PC-3 (cell line): Measurements from ENCODE around the gene PRKN. TPM values are rescaled to one million over a fixed set of nuclear protein-coding genes. Genes with fewer than 3 reads are reported as not detected.
A peak's percentile ranks its signal among the peaks of the same experiment; 100 is the strongest.

Experiments
- ATAC-seq: fragments of 200-7000 bp; cut with Tn5 transposase; 2 replicates; pipeline ENCODE4 v1.9.1; 2020; ENCODE audit warnings: mild to moderate bottlenecking, moderate library complexity
- BruUV-seq: library from RNA; stranded (reverse); fragments of 400-500 nt; replicated peaks from 2 replicates; lab custom pipeline; 2021; lab: Mats Ljungman, UMichigan
- CTCF ChIA-PET: fragments of 300-600 bp; sonication (Branson Sonifier 250); formaldehyde crosslinking; loops from one replicate; lab custom pipeline; 2022; ENCODE audit warnings: antibody characterized with exemption; lab: Charles Lee
- POLR2A ChIA-PET: fragments of 300-600 bp; sonication (Branson Sonifier 250); formaldehyde crosslinking; loops from one replicate; lab custom pipeline; 2022; ENCODE audit warnings: antibody characterized with exemption; ENCODE audit not compliant: unreplicated experiment; lab: Charles Lee
- DNase-seq: peaks from one replicate; pipeline ENCODE4 v3.0.0-alpha.2; 2015
- H2AFZ ChIP-seq: fragments of 300-600 bp; sonication (generic); 2 replicates; pipeline ENCODE4 v1.6.0; 2016; ENCODE audit warnings: antibody characterized with exemption, low read length
- H3F3A ChIP-seq: fragments of 300-600 bp; sonication (generic); one replicate; pipeline ENCODE4 v1.6.0; 2017; ENCODE audit warnings: antibody characterized with exemption, low read length, control low read depth, mild to moderate bottlenecking; ENCODE audit not compliant: unreplicated experiment
- H3K27ac ChIP-seq: fragments of 300-600 bp; sonication (generic); 2 replicates; pipeline ENCODE4 v1.5.1; 2016; ENCODE audit warnings: mild to moderate bottlenecking, low read length
- H3K27me3 ChIP-seq: fragments of 300-600 bp; sonication (generic); 2 replicates; pipeline ENCODE4 v1.6.1; 2016; ENCODE audit warnings: low read length, mixed read lengths
- H3K36me3 ChIP-seq: fragments of 300-600 bp; sonication (generic); 2 replicates; pipeline ENCODE4 v1.6.1; 2016; ENCODE audit warnings: low read depth, mixed run types, low read length, mixed read lengths
- H3K4me1 ChIP-seq: fragments of 300-600 bp; sonication (generic); 2 replicates; pipeline ENCODE4 v1.5.1; 2016; ENCODE audit warnings: low read length; ENCODE audit not compliant: insufficient read depth
- H3K4me2 ChIP-seq: fragments of 300-600 bp; sonication (generic); 2 replicates; pipeline ENCODE4 v1.6.0; 2016; ENCODE audit warnings: low read length
- H3K4me3 ChIP-seq: fragments of 300-600 bp; sonication (generic); 2 replicates; pipeline ENCODE4 v1.5.1; 2016; ENCODE audit warnings: mild to moderate bottlenecking, low read length, mixed read lengths
- H3K79me2 ChIP-seq: fragments of 300-600 bp; sonication (generic); 2 replicates; pipeline ENCODE4 v1.6.1; 2017; ENCODE audit warnings: low read length, mixed read lengths
- H3K9ac ChIP-seq: fragments of 300-600 bp; sonication (generic); 2 replicates; pipeline ENCODE4 v1.6.0; 2016; ENCODE audit warnings: mild to moderate bottlenecking, low read length
- H3K9me2 ChIP-seq: fragments of 300-600 bp; sonication (generic); replicated peaks from 2 replicates; pipeline ENCODE4 v1.6.1; 2016; ENCODE audit warnings: mixed run types, low read length, mixed read lengths
- H3K9me3 ChIP-seq: fragments of 300-600 bp; sonication (generic); 2 replicates; pipeline ENCODE4 v1.6.1; 2016; ENCODE audit warnings: low read length, mixed read lengths
- H4K20me1 ChIP-seq: fragments of 300-600 bp; sonication (generic); 2 replicates; pipeline ENCODE4 v1.6.1; 2016; ENCODE audit warnings: low read length, mixed read lengths
- EZH2 ChIP-seq: fragments of 300-600 bp; sonication (generic); IDR thresholded peaks from one replicate; pipeline ENCODE4 v1.6.1; 2017; ENCODE audit warnings: antibody characterized with exemption, mild to moderate bottlenecking, low read length; ENCODE audit not compliant: unreplicated experiment
- EZH2phosphoT487 ChIP-seq: fragments of 300-600 bp; sonication (generic); IDR thresholded peaks from 2 replicates; pipeline ENCODE4 v1.6.1; 2018; ENCODE audit warnings: mild to moderate bottlenecking, antibody characterized with exemption, low read length, borderline replicate concordance
- intact Hi-C: fragments of 100-400 bp; cut with micrococcal nuclease; formaldehyde crosslinking; loops from 2 replicates; pipeline ENCODE4 v1.9.0; 2023
- total RNA-seq: library from RNA; depleted of rRNA; stranded (reverse); fragments of >200 nt; gene quantifications from 2 replicates; pipeline ENCODE4 v1.2.3, GENCODE V29; 2014
- TF ChIP-seq, protein P1 (sequence below): fragments of 300-600 bp; sonication (generic); conservative IDR thresholded peaks from 2 replicates; pipeline ENCODE4 v1.5.1; 2017; ENCODE audit warnings: antibody characterized with exemption, low read depth, mild to moderate bottlenecking, low read length

Gene PRKN
- total RNA-seq, 1 experiment from 2014 or later: not detected

DNA sequence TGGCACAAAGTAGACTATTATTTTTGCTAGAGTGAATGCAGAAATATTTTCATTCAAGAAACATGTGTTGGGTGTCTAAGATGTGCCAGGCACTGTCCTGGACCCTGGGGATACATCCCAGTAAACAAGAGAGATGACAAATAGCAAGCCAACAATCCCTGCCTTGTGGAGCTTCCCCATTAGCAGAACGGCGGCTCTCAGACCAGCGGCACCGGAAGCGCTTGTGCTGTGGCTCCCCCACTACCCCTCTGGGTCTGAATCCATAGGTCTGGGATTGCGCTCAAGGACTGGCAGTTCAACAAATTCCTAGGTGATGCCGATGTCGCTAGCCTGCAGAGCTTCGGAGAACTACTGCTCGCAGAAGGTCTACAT lies 1355.2 kb downstream of the PRKN start:
- Histone ChIP-seq H3K4me3 (no peak overlapping the region), H4K20me1 (no peaks in the 10 kb centered on the region), H3K9me3 (no peaks in the 10 kb centered on the region), H3K9ac (no peak overlapping the region), H3F3A (no peaks in the 10 kb centered on the region), H3K27ac (no peak overlapping the region), H3K9me2 (no peaks in the 10 kb centered on the region), H3K27me3 (no peaks in the 10 kb centered on the region), H3K79me2 (no peaks in the 10 kb centered on the region), H2AFZ (no peak overlapping the region), H3K4me2 (no peak overlapping the region), H3K36me3 (no peaks in the 10 kb centered on the region; the same call in 1 of the 2 replicates), H3K4me1 (peaks cover 21% of the 10 kb centered on the region)
- ChIA-PET CTCF (no interaction called here), POLR2A (no interaction called here)
- TF ChIP-seq EZH2phosphoT487 (no peak), EZH2 (no peak)
- TF ChIP-seq, protein P1, sequence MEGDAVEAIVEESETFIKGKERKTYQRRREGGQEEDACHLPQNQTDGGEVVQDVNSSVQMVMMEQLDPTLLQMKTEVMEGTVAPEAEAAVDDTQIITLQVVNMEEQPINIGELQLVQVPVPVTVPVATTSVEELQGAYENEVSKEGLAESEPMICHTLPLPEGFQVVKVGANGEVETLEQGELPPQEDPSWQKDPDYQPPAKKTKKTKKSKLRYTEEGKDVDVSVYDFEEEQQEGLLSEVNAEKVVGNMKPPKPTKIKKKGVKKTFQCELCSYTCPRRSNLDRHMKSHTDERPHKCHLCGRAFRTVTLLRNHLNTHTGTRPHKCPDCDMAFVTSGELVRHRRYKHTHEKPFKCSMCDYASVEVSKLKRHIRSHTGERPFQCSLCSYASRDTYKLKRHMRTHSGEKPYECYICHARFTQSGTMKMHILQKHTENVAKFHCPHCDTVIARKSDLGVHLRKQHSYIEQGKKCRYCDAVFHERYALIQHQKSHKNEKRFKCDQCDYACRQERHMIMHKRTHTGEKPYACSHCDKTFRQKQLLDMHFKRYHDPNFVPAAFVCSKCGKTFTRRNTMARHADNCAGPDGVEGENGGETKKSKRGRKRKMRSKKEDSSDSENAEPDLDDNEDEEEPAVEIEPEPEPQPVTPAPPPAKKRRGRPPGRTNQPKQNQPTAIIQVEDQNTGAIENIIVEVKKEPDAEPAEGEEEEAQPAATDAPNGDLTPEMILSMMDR: no peak
- BruUV-seq: no TSS peak
- intact Hi-C loops: loop anchor here (5.0 to 10.0 kb wide), 3 partner anchors 100 to 850 kb away; partner anchors contain the start of genes AGPAT4 and MAP3K4
- ATAC-seq: no peak
- no peak for DNase-seq

GRCh38 chr6:161370880-161371279 lies 1356.7 kb downstream of the PRKN start:
- no peak overlapping the region for H3K4me2 ChIP-seq
- intact Hi-C loops: loop anchor here (2.0 to 10.0 kb wide), 4 partner anchors 99 to 849 kb away; partner anchors contain the start of genes AGPAT4 and MAP3K4
- H3K9me2 ChIP-seq: no peaks in the 10 kb centered on the region
- H2AFZ ChIP-seq: no peak overlapping the region
- H3K4me3 ChIP-seq: no peak overlapping the region
- H3K79me2 ChIP-seq: no peaks in the 10 kb centered on the region
- no peak overlapping the region for H3K9ac ChIP-seq
- H3K36me3 ChIP-seq: no peaks in the 10 kb centered on the region; the same call in 1 of the 2 replicates
- H3K9me3 ChIP-seq: no peaks in the 10 kb centered on the region
- BruUV-seq: no TSS peak
- peak; percentile 58 for ATAC-seq
- H4K20me1 ChIP-seq: no peaks in the 10 kb centered on the region
- DNase-seq: peak; percentile 75
- H3K27me3 ChIP-seq: no peaks in the 10 kb centered on the region
- H3K4me1 ChIP-seq: peaks cover 21% of the 10 kb centered on the region
- H3F3A ChIP-seq: no peaks in the 10 kb centered on the region
- 0 out of 2 replicates have a peak overlapping the region, but pooled peaks have one; percentile 28 for H3K27ac ChIP-seq
- TF ChIP-seq, protein P1: peak; percentile 84
- no peak for TF ChIP-seq EZH2phosphoT487
- ChIA-PET POLR2A (no interaction called here), CTCF (interaction anchor here (0.6 to 1.2 kb wide), 7 partner anchors 97 to 440 kb away, joined by 3 to 7 read pairs (median 4); partner anchors contain the start of gene AGPAT4)

GRCh38 chr6:161369339-161369738 lies 1358.2 kb downstream of the PRKN start:
- Histone ChIP-seq H3K4me2 (peak overlapping the region; percentile 28; the same call in 1 of the 2 replicates), H3K27me3 (no peaks in the 10 kb centered on the region), H2AFZ (peak overlapping the region; percentile 77), H3F3A (no peaks in the 10 kb centered on the region), H3K9me3 (no peaks in the 10 kb centered on the region), H4K20me1 (no peaks in the 10 kb centered on the region), H3K4me1 (peaks cover 15% of the 10 kb centered on the region), H3K36me3 (no peaks in the 10 kb centered on the region; the same call in 1 of the 2 replicates), H3K9me2 (no peaks in the 10 kb centered on the region), H3K9ac (peak overlapping the region; percentile 36; the same call in 1 of the 2 replicates), H3K79me2 (no peaks in the 10 kb centered on the region), H3K27ac (peak overlapping the region; percentile 73), H3K4me3 (no peak overlapping the region)
- no TSS peak for BruUV-seq
- ChIA-PET CTCF (interaction anchor here (0.5 kb wide), 1 partner anchor 96 kb away, joined by 6 read pairs; the partner anchor contains the start of gene AGPAT4), POLR2A (no interaction called here)
- peak; percentile 32 for ATAC-seq
- peak; percentile 86 for DNase-seq
- no peak for TF ChIP-seq EZH2phosphoT487
- TF ChIP-seq, protein P1: no peak
- no peak for TF ChIP-seq EZH2
- intact Hi-C loops: no loop called here
